Activated gamma-delta T cell (primary cell): ENCODE data around the gene NIPAL1.
"Not testable (repeated sequence)": the region's sequence is repeated elsewhere in the genome, so short reads cannot be mapped to it uniquely, and the experiment has no call there.

Experiments used
- DNase-seq: peaks from one replicate; lab custom pipeline; 2025; lab: John Stamatoyannopoulos, UW
- total RNA-seq, 2 donors: gene quantifications; one replicate each; lab custom pipeline; 2026; lab: John Stamatoyannopoulos, UW

NIPAL1 gene
- total RNA-seq, result 0.57 to 0.72 reads per million in 2 donors

DNA sequence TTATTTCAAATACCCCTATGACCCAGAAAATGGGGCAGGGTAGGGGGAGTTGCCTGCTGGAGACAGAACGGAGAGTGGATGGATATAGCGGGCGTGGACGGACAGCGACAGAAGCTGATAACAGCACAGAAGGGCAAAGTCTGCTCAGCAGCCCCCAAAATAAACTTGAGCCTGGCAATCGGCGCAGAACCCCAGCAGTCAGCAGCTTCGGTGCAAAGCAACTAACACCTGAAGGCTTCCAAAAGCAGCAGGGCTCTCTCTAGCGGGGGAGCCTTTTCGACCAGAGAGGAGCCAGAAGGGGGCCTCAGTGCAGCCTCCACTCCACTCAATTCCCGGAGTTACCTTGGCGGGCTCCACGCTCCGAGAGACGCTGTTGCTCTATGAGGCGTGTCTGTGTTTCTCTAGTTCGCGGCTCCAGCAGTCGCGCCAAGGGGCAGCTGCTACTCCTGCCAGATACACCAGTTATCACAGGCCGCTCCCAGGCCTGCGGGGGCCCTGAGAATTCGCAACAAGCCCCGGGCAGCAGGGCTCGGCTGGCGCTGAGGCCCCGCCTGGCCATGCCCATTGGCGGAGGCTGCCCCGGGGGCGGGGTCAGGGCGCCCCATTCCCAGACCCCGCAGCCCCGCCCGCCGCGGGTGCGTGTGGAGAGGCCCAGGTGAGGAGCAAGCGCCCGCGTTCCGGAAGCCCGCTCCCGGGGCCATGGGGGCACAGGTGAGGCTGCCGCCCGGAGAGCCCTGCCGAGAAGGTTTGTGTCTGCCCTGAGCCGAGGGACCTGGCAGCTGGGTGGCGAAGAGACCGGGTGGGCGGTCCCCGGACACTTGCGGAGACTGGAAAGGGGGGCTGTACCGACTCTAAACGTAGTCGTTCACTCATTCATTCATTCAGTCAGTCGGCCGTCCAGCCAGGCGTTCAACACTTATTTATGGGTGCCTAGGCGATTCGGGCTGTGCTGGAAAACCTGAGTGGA, at the start of gene NIPAL1, which contains the start of gene CNGA1:
NIPAL1 (plus strand) TSS at position 632 of the 967 bp plus-strand sequence; CDS start at position 700, 68 bp downstream.
CNGA1 (minus strand) TSS at position 541 of the 967 bp plus-strand sequence. CDS start 63,992 bp downstream, outside the sequence.
- DNase-seq, result peak; percentile 53

- no peak for DNase-seq
Measured at GRCh38 chr4:47968847-47969246, 47.7 kb upstream of the NIPAL1 start.

DNA sequence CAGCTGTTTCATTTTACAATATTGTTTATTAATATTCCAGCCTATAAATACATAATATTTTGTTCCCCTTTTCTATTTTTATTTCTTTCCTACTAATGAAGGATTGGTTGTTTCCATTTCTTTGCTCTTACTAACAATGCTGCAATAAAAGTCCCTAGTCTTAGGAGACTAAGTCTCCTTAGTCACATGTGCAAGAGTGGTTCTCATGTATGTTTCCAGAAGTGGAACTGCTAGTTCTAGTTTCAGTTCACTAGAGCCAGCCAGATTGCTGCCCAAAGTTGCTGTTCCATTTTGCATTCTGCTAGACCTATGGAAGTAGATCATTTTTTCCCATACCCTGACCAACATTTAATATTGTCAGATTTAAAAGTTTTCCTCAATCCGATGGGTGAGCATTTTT, 44.4 kb upstream of the NIPAL1 start:
- DNase-seq, result no peak

DNA sequence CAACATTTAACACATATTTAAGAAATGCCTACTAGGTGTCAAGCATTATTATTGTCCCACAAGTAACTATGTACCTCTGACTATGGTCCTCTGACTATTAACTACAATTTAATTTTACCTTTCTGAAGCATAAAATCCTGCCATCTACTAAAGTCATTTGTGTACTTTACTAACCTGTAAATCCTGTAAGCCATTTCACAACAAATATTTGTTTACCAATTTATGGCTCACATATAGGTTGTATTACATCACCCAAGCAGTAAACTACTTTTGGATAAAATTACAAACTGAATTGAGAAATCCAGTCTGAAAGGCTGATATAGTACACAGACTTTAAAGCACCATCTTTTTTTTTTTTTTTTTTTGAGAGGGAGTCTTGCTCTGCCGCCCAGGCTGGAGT, 43.9 kb upstream of the NIPAL1 start:
- DNase-seq, result no peak

DNA sequence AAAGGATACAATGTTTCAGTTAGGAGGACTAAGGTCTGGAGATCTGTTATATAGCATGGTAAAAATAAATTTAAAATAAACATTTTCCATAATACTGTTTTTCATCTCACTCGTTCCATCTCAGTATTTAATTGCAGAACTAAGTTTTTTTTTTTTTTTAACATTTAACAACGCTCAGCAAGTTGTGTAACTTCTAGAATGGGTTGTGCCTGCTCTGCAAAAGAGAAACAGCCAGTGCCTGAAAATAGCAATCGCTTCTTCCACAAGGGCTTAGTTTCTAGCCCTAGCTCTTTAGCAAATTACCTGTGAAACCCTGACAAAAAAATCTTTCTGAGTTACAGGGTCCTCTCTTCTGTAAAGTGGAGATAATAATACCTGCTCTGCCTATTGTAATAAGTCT, 42.0 kb upstream of the NIPAL1 start:
- no peak for DNase-seq

DNA sequence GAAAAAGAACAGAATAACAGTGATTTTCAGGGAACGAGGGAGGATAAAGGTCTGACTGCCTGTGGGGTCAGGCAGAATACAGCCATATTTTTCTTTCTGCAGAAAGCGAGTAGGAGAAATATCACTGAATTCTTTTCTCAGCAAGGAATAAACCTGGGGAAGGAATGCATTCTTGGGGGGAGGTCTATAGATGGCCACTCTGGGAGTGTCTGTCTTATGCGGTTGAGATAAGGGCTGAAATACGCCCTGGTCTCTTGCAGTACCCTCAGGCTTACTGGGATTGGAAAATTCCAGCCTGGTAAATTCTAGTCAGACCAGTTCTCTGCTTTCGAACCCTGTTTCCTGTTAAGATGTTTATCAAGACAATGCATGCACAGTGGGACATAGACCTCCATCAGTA, 26.4 kb upstream of the NIPAL1 start:
- no peak for DNase-seq

- not testable (repeated sequence) for DNase-seq
Measured at GRCh38 chr4:47992475-47992874, 24.1 kb upstream of the NIPAL1 start.

GRCh38 chr4:47996021-47996420, 20.6 kb upstream of the NIPAL1 start:
- DNase-seq, result no peak

GRCh38 chr4:48002267-48002666, 14.3 kb upstream of the NIPAL1 start:
- DNase-seq, result no peak

DNA sequence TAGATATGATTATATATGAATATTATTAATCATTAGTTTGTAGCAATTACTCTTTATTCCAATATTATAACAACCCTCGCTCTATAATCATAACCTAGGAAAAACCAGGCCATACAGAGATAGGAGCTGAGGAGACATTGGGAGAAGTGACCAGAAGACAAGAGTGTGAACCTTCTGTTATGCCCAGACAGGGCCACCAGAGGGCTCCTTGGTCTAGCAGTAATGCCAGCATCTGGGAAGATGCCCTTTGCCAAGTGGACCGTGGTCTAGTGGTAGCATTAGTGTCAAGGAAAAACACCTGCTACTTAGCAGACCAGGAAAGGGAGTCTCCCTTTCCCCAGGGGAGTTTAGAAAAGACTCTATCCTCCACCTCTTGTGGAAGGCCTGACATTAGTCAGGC, 13.0 kb upstream of the NIPAL1 start:
- DNase-seq, result not testable (repeated sequence)

DNA sequence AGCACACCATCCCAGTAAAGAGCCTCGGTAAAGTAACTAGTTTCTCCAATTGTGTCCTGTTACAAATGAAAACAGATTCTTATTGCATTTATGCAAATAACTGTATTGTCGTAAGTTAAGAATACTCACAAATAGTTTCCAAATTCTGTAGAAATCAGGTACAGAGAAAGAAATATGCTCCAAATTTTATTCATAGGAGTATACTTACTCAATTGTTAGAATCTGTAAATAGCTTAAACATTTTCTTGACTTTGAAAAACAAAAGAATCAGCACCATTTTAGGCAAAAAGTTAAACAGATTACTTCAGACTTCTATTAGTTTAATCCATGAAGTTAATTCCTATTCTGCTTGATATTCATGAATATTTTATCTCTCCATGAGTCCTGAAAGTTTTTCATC, 10.8 kb upstream of the NIPAL1 start:
- no peak for DNase-seq

GRCh38 chr4:48008021-48008596, 8.5 kb upstream of the NIPAL1 start:
- no peak for DNase-seq

DNA sequence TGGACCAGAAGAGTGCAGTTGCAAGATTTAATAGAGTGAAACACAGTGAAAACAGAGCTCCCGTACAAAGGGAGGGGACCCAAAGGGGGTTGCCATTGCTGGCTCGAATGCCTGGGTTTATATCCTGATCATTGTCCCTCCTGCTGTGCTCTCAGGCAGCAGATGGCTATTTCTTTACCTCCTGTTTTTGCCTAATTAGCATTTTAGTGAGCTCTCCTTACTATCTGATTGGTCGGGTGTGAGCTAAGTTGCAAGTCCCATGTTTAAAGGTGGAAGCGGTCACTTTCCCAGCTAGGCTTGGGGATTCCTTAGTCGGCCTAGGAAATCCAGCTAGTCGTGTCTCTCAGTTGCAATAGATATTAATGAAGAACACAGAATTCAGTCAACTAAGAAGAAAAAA, 5.7 kb upstream of the NIPAL1 start:
- DNase-seq, result not testable (repeated sequence)

- DNase-seq, result no peak
Measured at GRCh38 chr4:48011722-48012121, 4.8 kb upstream of the NIPAL1 start.

- no peak for DNase-seq
Measured at GRCh38 chr4:48012824-48013223, 3.7 kb upstream of the NIPAL1 start.

DNA sequence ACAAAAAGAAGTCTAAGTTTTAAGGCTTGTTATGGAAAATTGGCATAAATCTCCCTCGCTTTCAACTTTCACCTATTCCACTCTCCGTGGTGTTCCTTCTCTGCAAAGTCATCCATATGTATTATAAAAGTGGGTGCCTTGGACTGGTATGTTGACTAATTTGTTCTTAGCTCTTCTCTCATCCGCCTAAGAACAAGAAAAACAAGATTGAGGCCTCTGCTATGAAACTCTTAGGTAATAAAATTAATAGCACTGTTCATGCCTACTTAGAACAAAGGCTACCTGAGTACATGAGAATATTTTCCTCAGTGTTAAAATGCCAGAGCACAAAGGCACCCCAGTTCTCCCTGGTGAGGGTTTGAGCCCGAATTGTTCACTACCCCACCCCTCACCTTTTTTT, 1.4 kb upstream of the NIPAL1 start:
- DNase-seq, result no peak

- DNase-seq, result no peak
Measured at GRCh38 chr4:48015678-48016077, 894 bp upstream of the NIPAL1 start.

- peak; percentile 14 for DNase-seq
Measured at GRCh38 chr4:48017108-48017571, 568 bp downstream of the NIPAL1 start.

GRCh38 chr4:48018112-48018511, 1.5 kb downstream of the NIPAL1 start:
- no peak for DNase-seq

DNA sequence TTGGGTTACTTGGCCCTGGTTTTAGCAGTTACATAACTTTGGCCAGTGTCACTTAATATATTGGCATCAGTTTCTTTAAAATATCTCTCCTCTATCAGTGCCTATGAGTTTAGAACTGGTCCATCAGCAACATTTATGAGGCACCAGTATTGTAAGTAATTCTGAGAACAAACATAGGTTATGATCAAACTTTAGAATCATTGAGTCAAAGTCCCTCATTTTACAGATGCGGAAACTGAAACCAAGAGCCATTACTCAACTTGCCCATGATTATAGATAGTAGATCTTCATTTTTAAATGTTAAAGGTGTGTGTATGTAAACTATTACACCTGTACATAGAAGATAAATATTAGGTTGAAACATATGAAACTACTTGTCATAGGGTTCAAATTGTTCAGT, 4.5 kb downstream of the NIPAL1 start:
- DNase-seq, result no peak

- no peak for DNase-seq
Measured at GRCh38 chr4:48022192-48022799, 5.7 kb downstream of the NIPAL1 start.

GRCh38 chr4:48024522-48024921, 8.0 kb downstream of the NIPAL1 start:
- no peak for DNase-seq
